ENCODE results near the gene BFAR. TPM values are rescaled to one million over a fixed set of nuclear protein-coding genes. Genes with fewer than 3 reads are reported as not detected.
"Not testable (repeated sequence)": the region's sequence is repeated elsewhere in the genome, so short reads cannot be mapped to it uniquely, and the experiment has no call there.

Gene BFAR
- polyA plus RNA-seq (2013, experiment 1 of 2; ENCODE audit: insufficient read length): 63.8 TPM
- polyA plus RNA-seq (2013, experiment 2 of 2; ENCODE audit: insufficient read length): 63.5 TPM

- peak; percentile 98 for DNase-seq
These were observed at the start of gene BFAR for GRCh38 chr16:14632693-14633569. BFAR (plus strand) TSS chr16:14632951; CDS start chr16:14644347, 11,396 bp downstream.

DNA sequence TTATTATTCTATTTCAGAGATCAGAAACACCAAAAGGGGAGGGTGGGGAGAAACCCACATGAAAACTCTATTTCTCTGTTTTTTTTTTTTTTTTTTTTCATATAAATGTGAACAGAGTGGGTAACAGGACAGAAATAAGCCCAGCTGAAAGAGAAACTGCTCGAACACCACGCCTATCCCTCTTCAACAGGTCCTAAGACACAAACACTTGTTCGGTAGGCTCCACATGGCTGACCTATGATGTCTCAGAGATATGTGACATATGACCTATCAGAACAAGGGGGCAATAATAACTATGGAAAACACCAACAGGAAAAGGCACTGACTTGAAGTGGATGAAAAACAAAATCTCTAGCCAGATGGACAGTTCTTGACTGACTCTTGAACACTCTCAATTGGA, 47.5 kb upstream of the BFAR start:
- no peak for DNase-seq

DNA sequence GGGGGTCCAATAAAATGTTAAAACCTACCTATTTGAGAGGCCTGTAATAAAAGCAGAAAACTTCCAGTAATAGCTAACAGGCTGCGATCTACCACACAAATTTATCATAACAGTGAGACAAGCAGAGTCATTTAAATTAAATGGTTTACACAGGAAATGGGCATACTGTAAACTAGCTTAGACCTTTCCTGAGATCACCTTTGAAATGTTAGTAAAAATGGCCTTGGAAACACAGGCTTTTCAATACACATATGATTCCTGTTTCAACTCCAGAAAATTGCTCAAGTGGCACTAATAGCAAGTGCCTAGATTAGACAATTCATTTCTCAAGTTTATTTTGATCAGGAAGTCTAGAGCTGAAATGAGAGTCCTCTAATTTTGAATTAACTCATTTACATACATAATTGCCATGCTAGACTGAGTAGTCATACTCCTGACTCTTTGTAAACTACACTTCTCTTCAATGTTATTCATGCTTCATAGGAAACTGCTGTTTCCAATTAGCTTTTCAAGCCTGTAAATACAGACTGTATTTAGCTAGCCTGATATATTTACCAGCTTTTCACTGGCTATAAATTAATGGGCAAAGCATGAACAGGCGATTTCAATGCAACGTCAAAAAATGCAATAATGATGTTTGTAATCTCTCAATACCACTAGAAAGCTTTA, 46.0 kb upstream of the BFAR start:
- DNase-seq: peak; percentile 43

GRCh38 chr16:14600164-14600563, 32.6 kb upstream of the BFAR start:
- peak; percentile 26 for DNase-seq

DNA sequence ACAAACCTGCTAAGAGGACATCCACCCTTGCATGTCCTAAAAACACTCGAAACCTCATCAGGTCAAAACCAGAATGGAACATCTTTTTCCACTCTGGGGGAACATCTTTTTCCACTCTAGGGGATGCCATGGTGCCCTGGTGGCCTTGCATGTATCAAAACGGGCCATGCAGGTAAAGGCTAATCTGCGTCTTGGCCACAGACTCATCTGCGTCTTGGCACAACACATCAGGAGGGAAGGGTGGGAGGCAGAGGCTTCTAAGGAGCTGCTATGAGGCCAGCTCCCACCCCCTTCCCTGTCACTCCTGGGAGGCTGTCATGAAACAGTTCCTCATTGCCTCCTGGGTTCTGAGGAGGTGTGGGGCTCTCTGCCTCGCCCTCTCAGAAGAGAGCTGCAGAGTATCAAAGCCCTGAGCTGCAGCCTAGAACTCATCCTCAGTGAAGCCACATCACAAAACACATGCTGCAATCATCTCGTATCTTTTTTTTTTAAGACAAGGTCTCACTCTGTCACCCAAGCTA, 30.2 kb upstream of the BFAR start:
- no peak for DNase-seq

- no peak for DNase-seq
These were observed 26.6 kb upstream of the BFAR start for GRCh38 chr16:14606102-14606501.

- DNase-seq: no peak
These were observed 24.6 kb upstream of the BFAR start for GRCh38 chr16:14608111-14608566.

GRCh38 chr16:14608604-14609003, 24.1 kb upstream of the BFAR start:
- no peak for DNase-seq

DNA sequence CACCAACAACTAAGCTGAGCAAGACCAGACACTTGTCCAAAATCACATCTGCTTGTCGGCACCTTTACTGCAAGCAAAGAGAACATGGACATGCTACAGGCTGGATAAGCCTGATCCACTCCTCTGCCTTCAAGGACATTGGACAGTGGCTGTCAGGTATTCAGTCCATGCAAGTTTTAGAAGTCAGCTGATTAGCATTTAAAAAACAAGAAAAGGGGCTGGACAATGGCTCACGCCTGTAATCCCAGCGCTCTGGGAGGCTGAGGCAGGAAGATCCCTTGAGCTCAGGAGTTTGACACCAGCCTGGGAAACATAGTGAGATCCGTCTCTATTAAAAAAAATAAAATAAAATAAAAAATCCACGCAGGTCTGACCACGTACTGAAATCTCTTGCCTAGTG, 23.0 kb upstream of the BFAR start:
- DNase-seq: no peak

GRCh38 chr16:14611660-14612059, 21.1 kb upstream of the BFAR start:
- DNase-seq: no peak

GRCh38 chr16:14613991-14614390, 18.8 kb upstream of the BFAR start:
- no peak for DNase-seq

- DNase-seq: no peak
These were observed 16.5 kb upstream of the BFAR start for GRCh38 chr16:14616280-14616679.

- DNase-seq: no peak
These were observed 14.2 kb upstream of the BFAR start for GRCh38 chr16:14618566-14618965.

DNA sequence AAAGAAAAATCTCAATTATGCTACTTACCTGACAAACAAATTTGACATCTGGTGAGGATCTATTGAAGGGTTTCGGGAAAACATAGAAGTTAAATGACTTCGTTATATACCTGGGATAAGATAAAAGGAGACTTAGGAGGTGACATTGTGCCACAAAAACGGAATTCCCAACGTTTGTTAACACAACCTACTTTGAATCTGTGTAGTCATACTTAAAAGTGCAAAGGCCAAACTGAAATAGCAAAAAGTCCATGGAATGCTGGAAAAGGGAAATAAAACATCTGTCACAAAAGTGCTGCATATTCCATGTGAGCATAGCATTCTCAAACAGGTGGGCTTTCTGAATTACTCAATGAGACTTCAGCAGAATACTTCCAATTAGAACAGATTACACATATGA, 5.7 kb upstream of the BFAR start:
- no peak for DNase-seq

DNA sequence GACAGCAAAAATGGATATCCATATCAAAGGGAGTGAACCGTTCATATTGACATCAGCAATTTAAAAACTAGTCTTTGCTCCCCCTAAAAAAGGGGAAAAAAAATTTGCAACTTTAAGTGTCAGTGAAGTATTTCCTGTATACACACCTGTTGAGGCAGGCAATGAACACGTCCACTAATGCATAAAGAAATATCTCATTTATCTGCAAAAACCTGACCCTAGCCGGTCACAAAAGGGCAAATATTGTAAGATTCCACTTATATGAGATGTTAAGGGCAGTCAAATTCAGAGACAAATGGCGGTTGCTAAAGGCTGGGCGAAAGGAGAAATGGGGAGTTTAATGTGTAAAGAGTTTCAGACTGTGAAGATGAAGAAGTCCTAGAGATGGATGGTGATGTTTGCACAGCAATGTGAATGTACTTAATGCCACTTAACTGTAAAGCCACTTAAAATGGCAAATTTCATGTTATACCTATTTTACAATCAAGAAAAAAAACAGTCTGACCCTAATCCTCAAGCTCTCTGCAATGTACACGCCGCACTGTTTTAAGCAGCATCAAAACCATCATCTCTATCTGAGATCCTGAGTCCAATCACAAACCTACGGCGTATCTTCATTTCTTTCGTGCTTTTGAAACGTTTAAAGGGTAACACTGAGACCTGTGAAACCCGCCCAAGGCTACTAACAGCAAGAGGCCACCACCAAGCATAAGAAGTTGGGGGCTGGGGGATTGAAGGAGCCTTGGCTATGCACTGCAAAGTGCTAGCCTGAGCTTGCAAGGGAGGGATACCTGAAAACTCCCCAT, 3.7 kb upstream of the BFAR start:
- DNase-seq: no peak

DNA sequence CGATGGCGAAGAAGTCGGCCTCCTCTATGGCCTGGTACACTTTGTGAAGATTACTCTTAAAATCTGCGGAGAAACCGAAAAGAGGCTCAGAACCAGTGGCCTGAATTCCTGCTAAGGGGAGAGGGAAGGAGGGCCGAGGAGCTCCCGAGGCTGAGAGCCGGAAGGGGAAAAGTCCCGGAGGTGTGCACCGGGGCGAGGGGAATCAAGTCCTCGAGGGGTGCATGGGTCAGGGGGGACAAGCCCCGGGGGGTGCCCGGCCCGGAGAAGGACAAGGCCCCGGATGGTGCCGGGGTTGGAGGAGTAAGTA, 3.2 kb upstream of the BFAR start:
- peak; percentile 1 for DNase-seq

DNA sequence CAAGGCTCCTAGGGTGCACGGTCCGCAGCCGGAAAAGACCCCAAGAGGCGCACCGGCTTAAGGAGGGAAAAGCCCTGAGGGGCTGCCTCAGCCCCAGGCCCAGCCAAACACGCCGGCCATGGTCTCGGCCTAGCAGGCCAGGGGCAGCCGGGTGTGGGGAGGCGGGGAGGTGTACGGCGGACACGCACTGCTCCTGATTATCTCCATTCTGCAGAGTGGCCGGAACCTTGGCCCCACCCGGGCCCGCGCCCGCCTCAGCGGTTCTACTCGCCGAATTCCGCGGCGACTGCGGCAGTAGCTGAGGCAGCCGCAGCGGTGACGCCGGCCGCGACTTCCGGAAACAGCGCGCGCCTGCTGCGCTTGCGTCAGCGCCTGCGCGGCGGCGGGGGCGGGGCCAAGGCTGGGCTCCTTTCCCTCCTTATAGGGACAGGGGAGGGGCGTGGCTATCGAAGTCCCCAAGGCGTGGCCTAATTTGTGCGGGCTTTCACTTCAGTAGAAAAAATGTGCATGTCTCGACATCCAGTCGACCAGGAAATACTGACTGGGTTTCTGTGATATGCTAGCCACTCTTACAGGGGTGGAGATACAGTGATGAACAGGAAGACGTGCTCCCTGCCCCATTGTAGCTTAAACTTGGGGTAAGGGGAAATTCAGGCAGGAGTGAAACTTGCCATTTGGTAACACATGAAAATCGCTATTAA, 2.7 kb upstream of the BFAR start, which contains the start of gene PARN:
Gene PARN (minus strand): TSS at position 342 of the 701 bp plus-strand sequence. CDS start 135 bp downstream, at position 207.
- DNase-seq: peak; percentile 98

DNA sequence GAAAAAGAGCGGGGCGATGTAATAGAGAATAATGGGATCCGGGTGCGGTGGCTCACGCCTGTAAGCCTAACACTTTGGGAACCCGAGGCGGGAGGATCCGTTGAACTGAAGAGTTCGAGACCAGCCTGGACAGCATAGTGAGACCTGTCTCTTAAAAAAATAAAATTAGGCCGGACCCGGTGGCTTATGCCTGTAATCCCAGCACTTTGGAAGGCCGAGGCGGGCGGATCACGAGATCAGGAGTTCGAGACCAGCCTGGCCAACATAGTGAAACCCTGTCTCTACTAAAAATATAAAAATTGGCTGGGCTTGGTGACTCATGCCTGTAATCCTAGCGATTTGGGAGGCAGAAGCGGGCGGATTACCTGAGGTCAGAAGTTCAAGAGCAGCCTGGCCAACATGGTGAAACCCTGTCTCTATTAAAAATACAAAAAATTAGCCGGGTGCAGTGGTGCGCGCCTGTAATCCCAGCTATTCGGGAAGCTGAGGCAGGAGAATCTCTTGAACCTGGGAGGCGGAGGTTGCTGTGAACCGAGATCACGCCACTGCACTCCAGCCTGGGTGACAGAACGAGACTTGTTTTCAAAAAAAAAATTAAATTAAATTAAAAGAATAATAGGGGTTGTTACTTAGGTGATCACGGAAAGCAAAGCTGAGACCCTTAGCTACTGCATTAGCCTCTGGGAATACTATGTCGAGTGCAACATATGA, 2.0 kb upstream of the BFAR start:
- DNase-seq: not testable (repeated sequence)

GRCh38 chr16:14634389-14634725, 1.6 kb downstream of the BFAR start:
- DNase-seq: no peak

DNA sequence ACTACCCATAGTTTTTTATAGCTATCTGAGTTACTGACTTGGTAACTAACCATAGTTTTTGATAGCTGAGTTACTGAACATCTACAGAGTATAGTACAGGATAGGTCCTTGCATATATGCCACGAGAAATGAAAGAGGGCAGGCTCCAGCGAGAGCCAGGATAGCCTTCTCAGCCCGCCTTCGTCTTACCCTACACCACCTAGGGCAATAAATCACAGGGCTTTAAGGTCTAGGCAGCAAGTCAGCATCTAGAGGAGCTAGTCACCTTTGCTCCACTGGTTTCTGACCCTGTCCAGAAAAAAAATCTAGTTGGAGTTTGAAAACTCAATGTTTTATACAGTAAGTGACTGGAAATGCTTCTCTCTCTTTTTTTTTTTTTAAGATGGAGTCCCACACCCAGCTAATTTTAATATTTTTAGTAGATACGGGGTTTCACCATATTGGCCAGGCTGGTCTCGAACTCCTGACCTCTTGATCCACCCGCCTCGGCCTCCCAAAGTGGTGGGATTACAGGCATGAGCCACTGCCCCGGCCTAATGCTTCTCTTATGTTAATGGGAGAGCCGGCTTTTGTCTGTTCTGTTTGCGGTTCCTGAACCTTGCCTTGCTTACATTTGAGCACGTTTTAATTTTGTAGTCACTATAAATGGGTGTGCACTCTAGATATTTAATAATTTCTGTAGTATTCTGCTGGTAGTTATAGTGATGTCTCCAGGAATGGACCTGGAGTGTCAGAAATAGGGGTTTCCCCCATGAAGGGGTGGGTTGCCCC, 2.8 kb downstream of the BFAR start:
- DNase-seq: no peak

Data from fibroblast of skin of abdomen (primary cell).